Neutrophil (primary cell): ENCODE data around the gene GRWD1.

Experiments used
- H3K27ac ChIP-seq: fragments of 200-600 bp; sonication (generic); 2 replicates; pipeline ENCODE4 v1.5.1; 2016; ENCODE audit warnings: mild to moderate bottlenecking, moderate library complexity
- H3K27me3 ChIP-seq: fragments of 200-600 bp; sonication (generic); 2 replicates; pipeline ENCODE4 v1.6.0; 2016; ENCODE audit warnings: mild to moderate bottlenecking
- H3K36me3 ChIP-seq: fragments of 200-600 bp; sonication (generic); 2 replicates; pipeline ENCODE4 v1.5.1; 2017
- H3K4me1 ChIP-seq, 2 experiments: fragments of 200-600 bp in 1 of 2; sonication (generic) in 1 of 2; 1 replicate in 1 of 2; 2 replicates in 1 of 2; pipeline versions ENCODE4 v1.5.1 to v1.6.1; 2013 to 2016; ENCODE audit warnings: low read depth in 1 of 2, low read length in 1 of 2, mild to moderate bottlenecking in 1 of 2, moderate library complexity in 1 of 2; ENCODE audit not compliant: control insufficient read depth in 1 of 2, insufficient read depth in 1 of 2
- H3K4me3 ChIP-seq, 2 experiments: fragments of 200-600 bp in 1 of 2; sonication (generic) in 1 of 2; 1 replicate in 1 of 2; 2 replicates in 1 of 2; pipeline ENCODE4 v1.5.1; 2013 to 2016; ENCODE audit warnings: low read depth in 1 of 2, low read length in 1 of 2, mild to moderate bottlenecking in 1 of 2, moderate library complexity in 1 of 2
- H3K9me3 ChIP-seq: fragments of 200-600 bp; sonication (generic); 2 replicates; pipeline ENCODE4 v1.5.1; 2016
- CTCF ChIP-seq: fragments of 200-600 bp; sonication (generic); IDR thresholded peaks from 2 replicates; pipeline ENCODE4 v1.5.1; 2016; ENCODE audit warnings: antibody characterized with exemption

The GRWD1 gene

GRCh38 chr19:48428670-48429069, 17.1 kb upstream of the GRWD1 start:
- Histone ChIP-seq H3K36me3 (no peaks in the 10 kb centered on the region), H3K4me3 (no peak overlapping the region), H3K27ac (no peak overlapping the region), H3K9me3 (no peaks in the 10 kb centered on the region), H3K27me3 (no peaks in the 10 kb centered on the region), H3K4me1 (peaks cover 5 to 8% of the 10 kb centered on the region in 2 experiments)
- no peak for TF ChIP-seq CTCF

- Histone ChIP-seq H3K4me3 (no peak overlapping the region), H3K27ac (no peak overlapping the region), H3K27me3 (peaks cover 16% of the 10 kb centered on the region), H3K4me1 (no peaks in the 10 kb centered on the region), H3K36me3 (no peaks in the 10 kb centered on the region), H3K9me3 (no peaks in the 10 kb centered on the region)
- no peak for TF ChIP-seq CTCF
Measured at GRCh38 chr19:48433337-48433736, 12.4 kb upstream of the GRWD1 start.

DNA sequence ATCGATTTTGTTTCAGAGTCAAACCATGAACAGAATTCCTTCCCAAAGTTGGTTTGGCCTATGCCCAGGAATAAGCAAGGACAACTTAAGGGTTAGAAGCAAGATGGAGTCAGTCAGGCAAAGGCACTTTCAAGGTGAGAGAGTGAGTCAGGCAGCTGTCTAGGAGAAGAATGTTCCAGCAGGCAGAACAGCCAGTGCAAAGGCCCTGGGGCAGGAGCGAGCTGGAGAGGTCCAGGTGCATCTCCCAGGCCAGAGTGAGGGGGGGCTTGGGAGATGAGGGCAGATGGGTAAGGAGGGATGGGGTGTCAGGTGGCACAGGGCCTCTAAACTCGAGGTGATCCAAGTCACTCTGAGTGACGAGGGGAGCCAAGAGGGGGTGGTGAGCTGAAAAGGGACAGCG, 9.2 kb upstream of the GRWD1 start:
- no peaks in the 10 kb centered on the region for H3K4me1 ChIP-seq
- no peak for TF ChIP-seq CTCF
- H3K27ac ChIP-seq, result no peak overlapping the region
- H3K4me3 ChIP-seq, result no peak overlapping the region
- peaks cover 35% of the 10 kb centered on the region for H3K27me3 ChIP-seq
- no peaks in the 10 kb centered on the region for H3K36me3 ChIP-seq
- H3K9me3 ChIP-seq, result no peaks in the 10 kb centered on the region

- TF ChIP-seq CTCF, result no peak
Measured at GRCh38 chr19:48441360-48442050, 4.3 kb upstream of the GRWD1 start.

GRCh38 chr19:48442116-48443035, 3.4 kb upstream of the GRWD1 start:
- no peak overlapping the region for H3K4me3 ChIP-seq
- peaks cover 63% of the 10 kb centered on the region for H3K27me3 ChIP-seq
- TF ChIP-seq CTCF, result no peak

More at GRCh38 chr19:48441360-48442050, 4.3 kb upstream of the GRWD1 start:
- Histone ChIP-seq H3K27me3 (peaks cover 70% of the 10 kb centered on the region), H3K9me3 (no peaks in the 10 kb centered on the region), H3K27ac (no peak overlapping the region), H3K4me1 (peaks cover 23 to 27% of the 10 kb centered on the region in 2 experiments), H3K36me3 (no peaks in the 10 kb centered on the region), H3K4me3 (no peak overlapping the region)

More at GRCh38 chr19:48442116-48443035, 3.4 kb upstream of the GRWD1 start:
- Histone ChIP-seq H3K9me3 (no peaks in the 10 kb centered on the region), H3K27ac (no peak overlapping the region), H3K4me1 (peaks cover 25 to 27% of the 10 kb centered on the region in 2 experiments), H3K36me3 (no peaks in the 10 kb centered on the region)
